HG03439 (cell line): ENCODE data around the gene TOLLIP.
A peak's percentile ranks its signal among the peaks of the same experiment; 100 is the strongest.

Experiments
- ATAC-seq: cut with Tn5 transposase; IDR thresholded peaks from one replicate; pipeline ENCODE4 v1.9.1; 2021; ENCODE audit warnings: mild to moderate bottlenecking, moderate library complexity; ENCODE audit not compliant: unreplicated experiment

Gene TOLLIP

GRCh38 chr11:1317993-1318392 is 8.6 kb upstream of the TOLLIP start:
- no peak for ATAC-seq

DNA sequence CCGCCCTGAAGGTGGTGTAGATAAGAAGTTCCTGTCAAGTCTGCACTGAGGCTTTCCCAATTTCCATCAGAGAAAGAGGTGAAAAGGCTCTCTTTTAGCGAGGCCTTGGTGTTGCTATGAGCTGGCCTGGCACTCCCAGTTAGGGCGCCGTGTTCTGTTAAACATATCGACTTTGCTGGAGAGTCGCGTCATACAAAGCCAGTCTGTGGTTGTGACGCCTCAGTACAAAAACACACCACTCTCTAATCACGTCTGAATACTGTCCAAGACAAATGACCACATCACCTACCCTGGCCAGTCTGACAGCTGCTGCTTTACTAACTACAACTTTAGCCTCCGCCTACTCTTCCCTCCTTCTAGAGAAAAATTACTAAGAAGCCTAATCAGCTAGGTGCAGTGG is 8.0 kb upstream of the TOLLIP start:
- ATAC-seq: no peak

DNA sequence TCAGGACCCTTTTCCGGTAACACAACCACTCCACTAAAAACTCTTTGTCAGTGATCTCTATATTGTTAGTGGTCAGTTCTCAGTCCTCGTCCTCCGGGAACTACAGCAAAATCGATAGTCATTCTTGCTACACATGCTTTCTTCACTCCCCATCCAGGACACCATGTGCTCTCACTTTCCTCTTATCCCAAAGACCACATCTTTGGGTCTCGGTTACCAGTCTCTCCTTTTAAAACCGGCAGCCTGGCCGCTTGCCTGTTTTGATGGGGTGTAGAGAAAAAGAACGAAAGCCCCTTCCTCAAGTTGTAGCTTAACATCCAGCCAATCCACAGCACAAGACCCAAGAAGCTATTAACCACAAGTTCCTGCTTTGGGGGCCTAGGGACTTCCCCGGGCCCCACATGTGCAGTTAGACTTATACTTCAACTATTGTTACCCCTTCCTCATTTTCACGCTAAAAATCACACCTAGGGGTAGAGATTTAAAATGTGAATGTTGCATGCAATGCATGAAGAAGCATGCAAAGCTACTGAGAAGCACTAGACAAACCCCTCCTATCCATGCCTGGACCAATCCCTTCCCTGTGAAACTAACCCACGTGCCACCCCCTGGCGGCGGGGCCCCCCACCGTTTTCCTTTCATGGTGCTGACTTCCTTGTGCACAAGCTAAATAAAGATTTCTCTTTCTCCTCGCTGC is 1.5 kb upstream of the TOLLIP start:
- no peak for ATAC-seq

GRCh38 chr11:1310318-1310687 is 871 bp upstream of the TOLLIP start:
- ATAC-seq: no peak

GRCh38 chr11:1308743-1309497 is 512 bp downstream of the TOLLIP start:
- ATAC-seq: peak; percentile 52

- ATAC-seq: no peak
These were observed 1.3 kb downstream of the TOLLIP start for GRCh38 chr11:1307998-1308742.

- ATAC-seq: no peak
These were observed 2.1 kb downstream of the TOLLIP start for GRCh38 chr11:1307163-1307870.

DNA sequence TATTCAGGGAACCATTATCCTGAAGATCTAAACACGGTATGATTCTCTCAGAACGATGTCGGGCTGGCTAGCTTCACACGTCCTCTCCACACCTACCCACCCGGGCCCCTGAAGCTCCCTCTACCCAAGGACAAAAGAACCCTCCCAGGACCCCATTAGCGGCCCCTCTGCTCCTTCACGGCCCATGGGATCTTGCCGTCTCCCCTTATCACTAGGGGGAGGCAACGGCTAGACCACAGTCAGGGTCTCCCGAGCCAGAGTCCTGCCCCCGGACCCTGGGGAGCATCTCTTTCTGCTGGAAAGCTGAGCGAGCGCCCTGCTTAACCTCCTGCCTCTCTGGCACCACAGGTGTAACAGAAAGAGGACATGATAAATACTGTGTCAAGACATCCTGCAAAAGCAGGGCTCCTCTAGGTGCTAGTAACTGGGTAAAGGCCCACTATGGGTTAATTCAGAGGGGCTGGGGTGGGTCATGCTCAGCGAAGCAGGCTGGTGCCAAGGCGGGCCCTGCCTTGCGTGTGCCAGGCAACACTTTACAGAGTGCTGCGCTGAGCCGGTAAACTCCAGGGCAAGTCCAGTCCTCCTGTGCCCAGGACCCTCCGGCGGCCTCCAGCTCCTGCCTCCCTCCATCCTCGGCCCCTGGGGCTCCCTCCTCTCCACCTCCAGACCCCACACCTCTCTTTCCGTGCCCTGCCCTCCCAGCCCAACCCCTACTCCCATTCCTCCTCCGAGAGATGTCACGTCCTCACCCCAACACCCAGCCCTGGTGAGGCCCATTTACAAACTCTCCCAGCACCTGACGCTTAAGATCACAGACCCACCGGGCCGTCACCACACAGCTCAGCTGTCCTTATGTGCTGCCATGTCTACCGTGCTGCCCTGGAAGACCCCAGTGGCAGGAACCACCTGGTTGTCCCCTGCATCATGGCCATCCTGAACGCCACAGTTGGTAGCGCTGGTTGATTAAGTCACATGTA is 3.0 kb downstream of the TOLLIP start:
- ATAC-seq: no peak

DNA sequence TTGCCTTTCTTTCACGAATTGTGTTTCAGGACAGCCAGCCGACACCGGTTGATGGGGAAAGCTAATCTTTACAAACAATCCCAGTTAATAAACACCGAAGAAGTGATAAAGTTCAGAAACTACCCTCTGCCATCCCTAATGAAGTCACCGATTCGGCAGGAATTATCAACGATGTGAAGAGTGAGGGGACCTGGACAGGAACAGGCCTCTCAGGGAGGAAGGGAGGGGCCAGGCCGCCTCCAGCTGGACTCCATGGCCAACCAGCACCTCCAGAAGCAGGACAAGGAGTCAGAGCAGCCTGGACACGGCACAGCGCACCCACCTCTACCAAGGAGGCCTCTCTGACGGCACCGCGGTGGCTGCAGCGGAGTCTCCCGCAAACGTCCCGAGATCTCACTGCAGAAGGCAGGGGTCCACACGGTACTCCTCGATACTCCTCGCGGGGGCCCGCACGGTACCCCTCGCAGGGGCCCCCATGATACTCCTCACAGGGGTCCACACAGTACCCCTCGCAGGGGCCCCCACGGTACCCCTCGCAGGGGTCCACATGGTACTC is 3.9 kb downstream of the TOLLIP start:
- no peak for ATAC-seq

DNA sequence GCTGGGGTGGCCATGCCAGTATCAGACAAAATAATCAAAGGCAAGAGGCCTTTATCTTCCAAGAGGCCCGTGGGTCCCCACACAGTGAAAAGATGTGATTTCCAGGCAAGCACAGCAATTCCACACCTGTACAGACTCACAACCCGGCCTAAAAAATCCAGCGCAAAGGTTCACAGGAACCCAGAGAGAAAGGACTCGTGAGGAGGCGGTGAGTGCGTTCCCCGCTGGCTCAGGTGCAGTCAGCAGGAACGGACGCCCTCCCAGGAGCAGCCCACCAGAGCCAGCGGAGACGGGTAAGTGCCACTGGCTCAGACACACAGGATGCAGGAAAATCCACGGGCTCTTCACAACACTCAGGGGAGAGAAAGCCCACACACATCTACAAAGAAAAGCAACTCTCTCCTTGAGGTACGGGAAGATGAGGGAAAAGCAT is 4.4 kb downstream of the TOLLIP start:
- no peak for ATAC-seq

DNA sequence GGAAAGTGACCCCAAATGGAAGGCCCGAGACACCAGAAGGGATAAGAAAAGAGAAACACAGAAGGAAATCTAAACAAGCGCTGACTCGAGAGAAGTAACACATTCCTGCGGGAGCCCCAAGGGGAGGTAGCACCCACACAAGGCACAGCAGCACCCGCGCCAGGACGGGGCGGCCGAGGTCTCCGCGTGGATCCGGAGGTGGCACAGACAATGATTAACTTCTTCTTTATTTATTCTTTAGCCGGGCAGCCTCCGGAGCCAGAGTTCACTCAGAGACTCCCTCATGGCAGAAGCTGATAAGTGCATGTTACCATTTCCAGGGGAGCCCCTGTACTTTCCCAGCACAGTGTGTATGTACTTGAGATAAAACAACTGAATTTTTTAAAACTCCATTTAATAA is 5.1 kb downstream of the TOLLIP start:
- no peak for ATAC-seq

DNA sequence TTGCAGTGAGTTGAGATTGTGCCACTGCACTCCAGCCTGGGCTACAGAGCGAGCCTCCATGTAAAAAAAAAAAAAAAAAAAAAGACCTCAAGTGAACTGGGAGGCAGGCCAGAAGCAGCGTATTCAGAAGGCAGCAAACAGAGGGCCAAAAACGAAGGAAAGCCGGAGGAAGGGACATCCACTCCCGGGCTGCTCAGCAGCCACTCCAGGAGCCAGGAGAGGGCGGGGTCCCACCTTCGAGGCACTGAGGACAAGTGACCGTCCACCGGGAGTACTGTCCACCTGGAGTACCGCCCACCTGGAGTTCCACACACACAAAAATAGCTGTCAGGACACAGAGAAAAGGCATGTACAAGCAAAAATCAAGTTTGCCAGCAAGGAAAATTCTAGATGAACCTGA is 5.5 kb downstream of the TOLLIP start:
- no peak for ATAC-seq

DNA sequence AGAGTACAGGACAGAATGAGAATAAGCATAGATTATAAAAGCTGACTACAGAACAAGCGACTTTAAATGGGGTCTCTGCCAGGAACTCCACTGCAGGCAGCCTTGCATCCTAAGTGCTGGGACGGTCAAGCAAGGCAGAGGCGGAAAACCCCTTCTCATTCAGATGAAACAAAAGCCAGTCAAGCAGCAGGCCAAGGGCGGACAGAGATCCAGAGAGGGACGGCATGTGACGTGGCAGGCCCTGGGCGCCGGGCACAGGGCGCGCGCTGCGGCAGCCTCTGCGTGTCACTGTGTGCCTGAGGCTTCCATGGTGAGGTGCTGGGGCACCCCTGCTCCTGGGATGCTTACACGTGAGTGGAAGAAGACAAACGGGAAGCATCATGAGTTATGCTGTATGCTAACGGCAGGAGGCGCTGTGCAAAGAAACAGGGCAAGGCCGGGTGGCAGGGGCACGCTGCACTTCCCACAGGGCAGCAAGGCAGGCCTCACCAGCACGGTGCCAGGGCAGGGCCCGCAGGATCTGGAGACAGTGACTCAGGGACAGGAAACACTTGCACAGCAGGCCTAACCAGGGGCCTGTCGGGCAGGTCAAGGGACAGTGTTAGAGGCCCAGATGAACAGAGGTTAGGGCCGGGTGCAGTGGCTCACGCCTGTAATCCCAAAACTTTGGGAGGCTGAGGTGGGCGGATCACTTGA is 6.2 kb downstream of the TOLLIP start:
- ATAC-seq: no peak

- no peak for ATAC-seq
These were observed 6.8 kb downstream of the TOLLIP start for GRCh38 chr11:1302461-1303125.

DNA sequence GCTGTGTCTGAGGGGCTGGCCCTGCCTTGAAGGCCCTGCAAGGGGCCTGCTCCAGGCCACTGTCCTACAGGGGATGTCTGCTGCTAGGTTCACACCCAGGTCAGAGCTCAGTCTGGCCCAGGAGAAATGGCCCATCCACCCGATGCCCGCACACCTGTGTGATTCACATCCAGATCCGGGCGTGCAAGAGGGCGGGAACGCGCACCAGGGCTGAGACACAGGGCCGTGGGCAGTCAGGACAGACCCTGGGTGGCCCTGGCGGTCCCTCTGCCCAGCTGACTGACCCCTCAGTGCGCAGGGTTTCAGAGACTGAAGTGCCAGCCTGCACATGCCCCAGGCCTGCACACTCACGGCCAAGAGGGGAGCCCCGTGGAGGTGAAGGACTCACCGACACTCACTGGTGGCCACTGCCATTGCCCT is 7.4 kb downstream of the TOLLIP start:
- ATAC-seq: no peak

DNA sequence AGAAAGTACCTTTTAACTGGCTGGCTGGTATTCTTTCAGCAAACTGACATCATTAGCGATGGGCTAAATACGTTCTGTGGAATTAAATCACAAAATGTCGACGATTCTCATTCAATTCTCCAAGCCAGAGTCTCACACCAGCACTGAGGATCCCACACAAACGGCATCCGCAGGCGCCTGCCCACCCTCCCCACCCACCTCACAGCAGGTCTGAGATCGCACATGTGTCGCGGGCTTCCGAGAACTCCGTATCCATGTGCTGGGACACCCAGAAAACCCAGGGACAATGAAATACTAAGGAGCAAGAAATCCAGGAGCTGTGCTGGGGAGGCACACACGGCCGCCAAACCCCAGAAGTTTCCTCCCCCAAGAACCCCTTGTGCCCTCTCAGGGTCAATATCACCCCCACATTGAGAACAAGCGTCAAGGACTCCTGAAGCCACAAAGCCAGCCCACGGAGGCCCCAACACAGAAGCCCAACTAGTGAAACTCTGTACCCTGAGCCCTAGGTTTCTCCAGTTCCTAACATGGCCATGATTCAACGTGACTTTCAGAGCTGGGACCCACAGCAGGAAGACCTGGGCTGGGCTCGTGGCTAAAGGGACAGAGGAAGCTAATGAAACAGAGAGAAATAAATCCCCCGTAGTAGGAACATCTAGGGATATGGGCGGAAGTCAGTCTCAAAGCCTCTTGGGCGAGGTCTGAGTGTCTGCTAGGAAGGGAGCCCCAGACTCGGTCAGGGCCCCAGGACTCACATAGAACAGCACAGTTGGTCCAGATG is 8.0 kb downstream of the TOLLIP start:
- no peak for ATAC-seq

DNA sequence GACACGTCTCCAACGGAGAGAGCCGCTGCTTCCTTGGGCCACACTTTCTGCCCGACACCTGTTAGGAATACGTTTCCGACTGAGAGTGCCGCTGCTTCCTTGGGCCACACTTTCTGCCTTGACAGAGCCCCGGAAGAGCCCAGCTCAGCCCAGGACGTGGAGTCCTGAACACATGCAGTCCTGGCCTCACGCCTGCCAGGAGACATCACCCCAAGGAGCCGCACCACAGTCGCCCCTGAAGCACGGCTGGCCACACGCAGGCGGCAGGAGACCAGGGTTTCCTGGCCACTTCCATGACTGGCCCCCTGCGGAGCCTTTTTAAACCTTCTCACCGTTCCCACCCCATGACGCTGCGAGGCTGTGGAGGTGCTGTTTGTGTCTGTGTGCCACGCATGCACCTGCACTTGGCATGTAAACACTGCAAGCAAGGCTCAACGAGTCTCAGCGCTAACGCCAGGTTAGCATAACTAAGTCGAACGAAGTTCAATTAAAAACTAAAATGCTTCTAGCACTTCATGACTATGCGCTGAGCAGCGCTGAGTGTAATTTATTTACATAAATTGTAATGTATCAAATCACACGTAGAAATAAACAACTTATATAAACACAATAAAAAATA is 8.8 kb downstream of the TOLLIP start:
- no peak for ATAC-seq
